Heart left ventricle (tissue), 16 donors: ENCODE measurements around the gene TMEM167A. TPM values are rescaled to one million over a fixed set of nuclear protein-coding genes. Genes with fewer than 3 reads are reported as not detected.

Experiments used
- ATAC-seq, 4 donors: fragments of 200-7000 bp; cut with Tn5 transposase; one replicate each; pipeline ENCODE4 v1.9.1; 2020 to 2022; ENCODE audit warnings: moderate library complexity in 4 of 4, mild to moderate bottlenecking in 3 of 4, moderate number of reproducible peaks in 1 of 4
- DNase-seq, 5 donors: peaks; one replicate each; pipeline ENCODE4 v3.0.0-alpha.2; 2020
- H3K27ac ChIP-seq, 12 donors: fragments of 200-600 bp; sonication (generic) in 4 of 12; one replicate each; pipeline versions ENCODE4 v1.5.0 to v1.8.0; 2016 to 2022; ENCODE audit warnings: mild to moderate bottlenecking in 2 of 12
- H3K27me3 ChIP-seq, 9 donors: fragments of 200-600 bp; sonication (generic) in 2 of 9; one replicate each; pipeline versions ENCODE4 v1.5.1 to v1.8.0; 2016 to 2022; ENCODE audit warnings: mild to moderate bottlenecking in 3 of 9
- H3K36me3 ChIP-seq, 9 donors: fragments of 200-600 bp; sonication (generic) in 2 of 9; one replicate each; pipeline versions ENCODE4 v1.5.0 to v1.8.0; 2018 to 2022; ENCODE audit warnings: mild to moderate bottlenecking in 2 of 9
- H3K4me1 ChIP-seq, 12 donors: fragments of 200-600 bp; sonication (generic) in 4 of 12; one replicate each; pipeline versions ENCODE4 v1.5.0 to v1.8.0; 2016 to 2022; ENCODE audit warnings: mild to moderate bottlenecking in 3 of 12
- H3K4me3 ChIP-seq, 12 donors: fragments of 200-600 bp; sonication (generic) in 4 of 12; one replicate each; pipeline versions ENCODE4 v1.5.0 to v1.8.0; 2017 to 2022; ENCODE audit warnings: mild to moderate bottlenecking in 9 of 12, moderate library complexity in 4 of 12
- H3K9me3 ChIP-seq, 12 donors: fragments of 200-600 bp; sonication (generic) in 4 of 12; one replicate each; pipeline versions ENCODE4 v1.5.0 to v1.8.0; 2016 to 2022; ENCODE audit warnings: mild to moderate bottlenecking in 1 of 12
- CTCF ChIP-seq, 12 donors: fragments of 200-600 bp; sonication (generic) in 4 of 12; IDR thresholded peaks; one replicate each; pipeline versions ENCODE4 v1.5.0 to v1.8.0; 2018 to 2022; ENCODE audit warnings: antibody characterized with exemption in 12 of 12, mild to moderate bottlenecking in 5 of 12
- POLR2A ChIP-seq, 2 donors: fragments of 450-650 bp; IDR thresholded peaks; one replicate each; pipeline ENCODE4 v1.6.1; 2017; ENCODE audit warnings: antibody characterized with exemption in 2 of 2, mild to moderate bottlenecking in 2 of 2, moderate library complexity in 2 of 2
- WGBS, 4 donors: extraction: QIAGEN DNeasy Blood & Tissue Kit in 2 of 4; methylation state at CpG; one replicate each; pipeline versions ENCODE4 v1.1.5 to v1.1.7; 2013 to 2018; 5-methylcytosine and 5-hydroxymethylcytosine counted together
- intact Hi-C, 10 donors: fragments of 100-400 bp; cut with DNase I; formaldehyde crosslinking; loops; one replicate each; pipeline versions ENCODE4 v1.11.1 to v1.14.2; 2022
- polyA plus RNA-seq, 2 donors: library from polyadenylated mRNA; stranded (reverse); fragments of 200-250 nt; gene quantifications; one replicate each; pipeline ENCODE4 v1.2.3, GENCODE V29; 2013
- total RNA-seq, 9 donors: library from RNA; depleted of rRNA in 2 of 9; stranded (reverse); fragments of >200 nt in 2 of 9; fragmentation: NEBNext Ultra II Directional in 3 of 9; extraction: Animal tissue kit (Norgen Biotek cat#: 25700) in 3 of 9; gene quantifications; one replicate each; pipeline versions ENCODE4 v1.1.0 to v1.2.4, GENCODE V29; 2016 to 2023
- donor health status: ischemic (EF 13 %, LVEDD 7.1; RV severe dilation, severe dysfunction).
- donor health status: healthy with polysubstance abuse.
- donor health status: DM: no; HTN: yes; CAD: no.
- donor health status: DM: no; HTN: no; CAD: no.
- donor health status: ischemic (EF 25% LVEDD 6.9; RV normal size, moderate dysfunction).
- donor health status: ischemic (EF 25% LVEDD 5.7; RV mildly dilated, moderate dysfunction).
- donor health status: healthy.
- donor health status: DM: yes; HTN: yes; CAD: no.
- donor health status: ischemic (EF 35%, LVEDD 5.7; RV mildly dilated, moderate dysfunction).
- donor health status: nonischemic (EF 11% LVEDD 7.7; RV severe dilation, severe dysfunction).
- donor health status: DM: yes; HTN: yes; CAD: no.
- donor health status: PGD.
- donor health status: ischemic (EF 29% LVEDD 5.4; RV normal size, mild dysfunction).
- donor health status: nonischemic (EF 23%, LVEDD 6.1; RV moderate dilation, normal function).

Gene TMEM167A
- total and polyA plus RNA-seq, 11 donors: 16.7 to 62.7 (median 48.4) TPM

GRCh38 chr5:83059341-83059740 lies 17.9 kb downstream of the TMEM167A start:
- no peak for TF ChIP-seq CTCF (IDR thresholded peaks at IDR 0.05)
- no peak for TF ChIP-seq POLR2A (IDR thresholded peaks at IDR 0.05)
- Histone ChIP-seq H3K4me3 (no peak overlapping the region), H3K27me3 (no peaks in the 10 kb centered on the region), H3K9me3 (no peaks in the 10 kb centered on the region), H3K36me3 (peaks cover 0 to 72% (median 45%) of the 10 kb centered on the region in 9 donors), H3K4me1 (peaks cover 0 to 37% (median 0%) of the 10 kb centered on the region in 12 donors), H3K27ac (no peak overlapping the region)
- 72 to 81% (median 76%) methylated on average over 2 of the region's 2 CpGs for WGBS, 4 donors
- ATAC-seq (no peak), DNase-seq (no peak)
- intact Hi-C loops: no loop called here

- Histone ChIP-seq H3K27ac (no peak overlapping the region), H3K27me3 (no peaks in the 10 kb centered on the region), H3K4me3 (no peak overlapping the region), H3K36me3 (peaks cover 0 to 66% (median 44%) of the 10 kb centered on the region in 9 donors), H3K9me3 (no peaks in the 10 kb centered on the region), H3K4me1 (peaks cover 0 to 37% (median 0%) of the 10 kb centered on the region in 12 donors)
- TF ChIP-seq CTCF (IDR thresholded peaks at IDR 0.05): no peak
- no peak for TF ChIP-seq POLR2A (IDR thresholded peaks at IDR 0.05)
- no peak for DNase-seq
- intact Hi-C loops: no loop called here
- no peak for ATAC-seq
Observed at GRCh38 chr5:83058726-83059125, 18.5 kb downstream of the TMEM167A start.

GRCh38 chr5:83055166-83055565 lies 22.0 kb downstream of the TMEM167A start:
- Histone ChIP-seq H3K27ac (no peak overlapping the region), H3K4me1 (peaks cover 0 to 48% (median 0%) of the 10 kb centered on the region in 12 donors), H3K36me3 (peaks cover 0 to 55% (median 34%) of the 10 kb centered on the region in 9 donors), H3K27me3 (no peaks in the 10 kb centered on the region), H3K4me3 (no peak overlapping the region), H3K9me3 (no peaks in the 10 kb centered on the region)
- ATAC-seq: no peak
- no peak for DNase-seq
- 80 to 93% (median 83%) methylated on average over 2 of the region's 2 CpGs for WGBS, 4 donors
- TF ChIP-seq POLR2A (IDR thresholded peaks at IDR 0.05) (no peak), CTCF (IDR thresholded peaks at IDR 0.05) (no peak)
- intact Hi-C loops: no loop called here

- WGBS, 4 donors: 80 to 92% (median 89%) methylated on average over 4 of the region's 4 CpGs
- intact Hi-C loops: no loop called here
Observed at GRCh38 chr5:83050723-83051340, 26.4 kb downstream of the TMEM167A start.

More at GRCh38 chr5:83050723-83051340, 26.4 kb downstream of the TMEM167A start:
- H3K27ac ChIP-seq: no peak overlapping the region
- H3K27me3 ChIP-seq: no peaks in the 10 kb centered on the region
- H3K4me3 ChIP-seq: no peak overlapping the region
- ATAC-seq: no peak
- no peak for DNase-seq
- H3K9me3 ChIP-seq: no peaks in the 10 kb centered on the region
- no peak for TF ChIP-seq POLR2A (IDR thresholded peaks at IDR 0.05)
- no peak for TF ChIP-seq CTCF (IDR thresholded peaks at IDR 0.05)
- peaks cover 0 to 18% (median 0%) of the 10 kb centered on the region in 12 donors for H3K4me1 ChIP-seq
- H3K36me3 ChIP-seq: peaks cover 0 to 44% (median 18%) of the 10 kb centered on the region in 9 donors
